Measurements from ENCODE around the gene EPB41L1. TPM values are rescaled to one million over a fixed set of nuclear protein-coding genes. Genes with fewer than 3 reads are reported as not detected.

The EPB41L1 gene
- total and polyA plus RNA-seq, 4 donors, result 13.5 to 61.9 (median 32.8) TPM

- Histone ChIP-seq H3K27me3 (ENCODE audit: control insufficient read depth in 3 of 3, insufficient read depth in 3 of 3, low read length in 2 of 3) (no peaks in the 10 kb centered on the region), H3K9ac (ENCODE audit: insufficient read depth in 1 of 2, low read length in 2 of 2) (no peak overlapping the region), H3K4me3 (no peak overlapping the region), H3K27ac (ENCODE audit: low read depth in 1 of 2, low read length in 1 of 2) (no peak overlapping the region), H3K36me3 (ENCODE audit: control insufficient read depth in 4 of 4, insufficient read depth in 4 of 4, low read length in 4 of 4) (peaks cover 0 to 2% (median 0%) of the 10 kb centered on the region in 4 donors), H3K4me1 (ENCODE audit: control insufficient read depth in 5 of 5, insufficient read depth in 5 of 5, low read length in 5 of 5) (peaks cover 0 to 24% (median 0%) of the 10 kb centered on the region in 5 donors), H3K9me3 (ENCODE audit: control insufficient read depth in 4 of 4, insufficient read depth in 3 of 4, low read length in 3 of 4) (no peaks in the 10 kb centered on the region)
- no peak for DNase-seq
- ATAC-seq (ENCODE audit: insufficient read depth, low FRiP score), result no peak
- 74 to 85% methylated on average over 2 of the region's 2 CpGs for WGBS, 2 donors
- TF ChIP-seq CTCF (IDR thresholded peaks at IDR 0.05; ENCODE audit: control extremely low read depth, extremely low read depth), result no peak
Measured at GRCh38 chr20:36116807-36117441, 37.6 kb upstream of the EPB41L1 start.

GRCh38 chr20:36117638-36118037 lies 36.9 kb upstream of the EPB41L1 start:
- TF ChIP-seq CTCF (IDR thresholded peaks at IDR 0.05; ENCODE audit: control extremely low read depth, extremely low read depth), result no peak
- DNase-seq, result no peak
- peak overlapping the region in 1 of 2 donors; percentile 7 for H3K27ac ChIP-seq (ENCODE audit: low read depth in 1 of 2, low read length in 1 of 2)
- no peak for ATAC-seq (ENCODE audit: insufficient read depth, low FRiP score)
- no peaks in the 10 kb centered on the region for H3K36me3 ChIP-seq (ENCODE audit: control insufficient read depth in 4 of 4, insufficient read depth in 4 of 4, low read length in 4 of 4)
- peaks cover 0 to 22% (median 0%) of the 10 kb centered on the region in 5 donors for H3K4me1 ChIP-seq (ENCODE audit: control insufficient read depth in 5 of 5, insufficient read depth in 5 of 5, low read length in 5 of 5)
- H3K27me3 ChIP-seq (ENCODE audit: control insufficient read depth in 3 of 3, insufficient read depth in 3 of 3, low read length in 2 of 3), result no peaks in the 10 kb centered on the region
- H3K9me3 ChIP-seq (ENCODE audit: control insufficient read depth in 4 of 4, insufficient read depth in 3 of 4, low read length in 3 of 4), result no peaks in the 10 kb centered on the region
- no peak overlapping the region for H3K9ac ChIP-seq (ENCODE audit: insufficient read depth in 1 of 2, low read length in 2 of 2)
- no peak overlapping the region for H3K4me3 ChIP-seq

- Histone ChIP-seq H3K36me3 (ENCODE audit: control insufficient read depth in 4 of 4, insufficient read depth in 4 of 4, low read length in 4 of 4) (no peaks in the 10 kb centered on the region), H3K27ac (ENCODE audit: low read depth in 1 of 2, low read length in 1 of 2) (no peak overlapping the region), H3K9me3 (ENCODE audit: control insufficient read depth in 4 of 4, insufficient read depth in 3 of 4, low read length in 3 of 4) (no peaks in the 10 kb centered on the region), H3K9ac (ENCODE audit: insufficient read depth in 1 of 2, low read length in 2 of 2) (no peak overlapping the region), H3K4me1 (ENCODE audit: control insufficient read depth in 5 of 5, insufficient read depth in 5 of 5, low read length in 5 of 5) (peaks cover 0 to 15% (median 0%) of the 10 kb centered on the region in 5 donors), H3K4me3 (no peak overlapping the region), H3K27me3 (ENCODE audit: control insufficient read depth in 3 of 3, insufficient read depth in 3 of 3, low read length in 2 of 3) (no peaks in the 10 kb centered on the region)
- 68 to 89% methylated on average over 2 of the region's 2 CpGs for WGBS, 2 donors
- no peak for TF ChIP-seq CTCF (IDR thresholded peaks at IDR 0.05; ENCODE audit: control extremely low read depth, extremely low read depth)
- ATAC-seq (ENCODE audit: insufficient read depth, low FRiP score) (no peak), DNase-seq (peak in 1 of 3 donors; percentile 52)
Measured at GRCh38 chr20:36118371-36118770, 36.2 kb upstream of the EPB41L1 start.

- no peak overlapping the region for H3K27ac ChIP-seq (ENCODE audit: low read depth in 1 of 2, low read length in 1 of 2)
- DNase-seq (no peak), ATAC-seq (ENCODE audit: insufficient read depth, low FRiP score) (no peak)
- TF ChIP-seq CTCF (IDR thresholded peaks at IDR 0.05; ENCODE audit: control extremely low read depth, extremely low read depth), result no peak
- 64 to 76% methylated on average over 6 of the region's 6 CpGs for WGBS, 2 donors
- no peaks in the 10 kb centered on the region for H3K36me3 ChIP-seq (ENCODE audit: control insufficient read depth in 4 of 4, insufficient read depth in 4 of 4, low read length in 4 of 4)
- no peaks in the 10 kb centered on the region for H3K9me3 ChIP-seq (ENCODE audit: control insufficient read depth in 4 of 4, insufficient read depth in 3 of 4, low read length in 3 of 4)
- H3K9ac ChIP-seq (ENCODE audit: insufficient read depth in 1 of 2, low read length in 2 of 2), result no peak overlapping the region
- peaks cover 0 to 9% (median 0%) of the 10 kb centered on the region in 5 donors for H3K4me1 ChIP-seq (ENCODE audit: control insufficient read depth in 5 of 5, insufficient read depth in 5 of 5, low read length in 5 of 5)
- no peak overlapping the region for H3K4me3 ChIP-seq
- no peaks in the 10 kb centered on the region for H3K27me3 ChIP-seq (ENCODE audit: control insufficient read depth in 3 of 3, insufficient read depth in 3 of 3, low read length in 2 of 3)
Measured at GRCh38 chr20:36119537-36119936, 35.0 kb upstream of the EPB41L1 start.

Data from lung (tissue), 12 donors.